Dendritic cell treated with granulocyte-macrophage colony-stimulating factor and Interleukin-4, amounts not matched to agents 40 ng/mL and 50 ng/mL, for 4 days (primary cell): ENCODE results near the gene EPOP.
A peak's percentile ranks its signal among the peaks of the same experiment; 100 is the strongest.

Experiments used
- H3K27ac Mint-ChIP-seq: one replicate; pipeline ENCODE4 v1.8.0; 2022; ENCODE audit warnings: mild to moderate bottlenecking, mixed read lengths
- H3K27me3 Mint-ChIP-seq: one replicate; pipeline ENCODE4 v1.8.0; 2022; ENCODE audit warnings: mild to moderate bottlenecking, mixed read lengths
- H3K36me3 Mint-ChIP-seq: one replicate; pipeline ENCODE4 v1.8.0; 2022; ENCODE audit warnings: low read depth, mixed read lengths
- H3K4me1 Mint-ChIP-seq: one replicate; pipeline ENCODE4 v1.8.0; 2022; ENCODE audit warnings: low read depth, mixed read lengths
- H3K4me3 Mint-ChIP-seq: one replicate; pipeline ENCODE4 v1.8.0; 2022; ENCODE audit warnings: mild to moderate bottlenecking, moderate library complexity, mixed read lengths
- H3K9me3 Mint-ChIP-seq: one replicate; pipeline ENCODE4 v1.8.0; 2022; ENCODE audit warnings: mixed read lengths
- intact Hi-C: fragments of 100-400 bp; cut with micrococcal nuclease; formaldehyde crosslinking; loops from one replicate; pipeline ENCODE4 v1.15.0; 2022

EPOP gene

GRCh38 chr17:38674749-38675615 is at the start of gene EPOP:
EPOP (minus strand) TSS chr17:38674957; CDS start chr17:38674495, 462 bp downstream.
- peaks cover 76% of the 10 kb centered on the region for H3K4me1 Mint-ChIP-seq
- peaks cover 12% of the 10 kb centered on the region for H3K36me3 Mint-ChIP-seq
- peaks cover 39% of the 10 kb centered on the region for H3K27me3 Mint-ChIP-seq
- intact Hi-C loops = loop anchor here (1.0 kb wide), 1 partner anchor 28 kb away; no protein-coding TSS in a partner anchor
- peak within 1 kb of the TSS; percentile 76 for H3K4me3 Mint-ChIP-seq
- H3K27ac Mint-ChIP-seq = peak within 1 kb of the TSS; percentile 68
- no peaks in the 10 kb centered on the region for H3K9me3 Mint-ChIP-seq

GRCh38 chr17:38721802-38722201 is 47.0 kb upstream of the EPOP start:
- Mint-ChIP-seq H3K27me3 (no peaks in the 10 kb centered on the region), H3K9me3 (no peaks in the 10 kb centered on the region), H3K4me3 (no peak overlapping the region), H3K36me3 (peaks cover 98% of the 10 kb centered on the region), H3K4me1 (peaks cover 46% of the 10 kb centered on the region), H3K27ac (no peak overlapping the region)
- intact Hi-C loops = no loop called here

- Mint-ChIP-seq H3K27ac (no peak overlapping the region), H3K4me1 (peaks cover 37% of the 10 kb centered on the region), H3K36me3 (peaks cover 98% of the 10 kb centered on the region), H3K9me3 (no peaks in the 10 kb centered on the region), H3K4me3 (no peak overlapping the region), H3K27me3 (no peaks in the 10 kb centered on the region)
- intact Hi-C loops = no loop called here
Observed at GRCh38 chr17:38720941-38721340, 46.2 kb upstream of the EPOP start.

GRCh38 chr17:38719943-38720641 is 45.3 kb upstream of the EPOP start:
- Mint-ChIP-seq H3K27ac (no peak overlapping the region), H3K27me3 (no peaks in the 10 kb centered on the region), H3K9me3 (no peaks in the 10 kb centered on the region), H3K36me3 (peaks cover 98% of the 10 kb centered on the region), H3K4me3 (no peak overlapping the region), H3K4me1 (peaks cover 35% of the 10 kb centered on the region)
- intact Hi-C loops = no loop called here

- Mint-ChIP-seq H3K4me1 (peaks cover 36% of the 10 kb centered on the region), H3K4me3 (no peak overlapping the region), H3K36me3 (peaks cover 98% of the 10 kb centered on the region), H3K27me3 (no peaks in the 10 kb centered on the region), H3K9me3 (no peaks in the 10 kb centered on the region), H3K27ac (no peak overlapping the region)
- intact Hi-C loops = no loop called here
Observed at GRCh38 chr17:38719289-38719942, 44.7 kb upstream of the EPOP start.

GRCh38 chr17:38717139-38717745 is 42.5 kb upstream of the EPOP start:
- Mint-ChIP-seq H3K36me3 (peaks cover 100% of the 10 kb centered on the region), H3K9me3 (no peaks in the 10 kb centered on the region), H3K27ac (no peak overlapping the region)

GRCh38 chr17:38716368-38717005 is 41.7 kb upstream of the EPOP start:
- no peak overlapping the region for H3K4me3 Mint-ChIP-seq
- H3K4me1 Mint-ChIP-seq = peaks cover 40% of the 10 kb centered on the region
- peaks cover 100% of the 10 kb centered on the region for H3K36me3 Mint-ChIP-seq
- intact Hi-C loops = no loop called here
- no peak overlapping the region for H3K27ac Mint-ChIP-seq
- no peaks in the 10 kb centered on the region for H3K9me3 Mint-ChIP-seq
- H3K27me3 Mint-ChIP-seq = no peaks in the 10 kb centered on the region

More at GRCh38 chr17:38717139-38717745, 42.5 kb upstream of the EPOP start:
- Mint-ChIP-seq H3K27me3 (no peaks in the 10 kb centered on the region), H3K4me1 (peaks cover 35% of the 10 kb centered on the region), H3K4me3 (no peak overlapping the region)
- intact Hi-C loops = no loop called here

GRCh38 chr17:38715216-38715943 is 40.6 kb upstream of the EPOP start:
- H3K4me1 Mint-ChIP-seq = peaks cover 46% of the 10 kb centered on the region
- H3K9me3 Mint-ChIP-seq = no peaks in the 10 kb centered on the region
- peaks cover 100% of the 10 kb centered on the region for H3K36me3 Mint-ChIP-seq
- no peak overlapping the region for H3K27ac Mint-ChIP-seq
- H3K27me3 Mint-ChIP-seq = no peaks in the 10 kb centered on the region
- intact Hi-C loops = no loop called here
- H3K4me3 Mint-ChIP-seq = no peak overlapping the region

GRCh38 chr17:38713456-38714075 is 38.8 kb upstream of the EPOP start:
- Mint-ChIP-seq H3K4me1 (peaks cover 60% of the 10 kb centered on the region), H3K9me3 (no peaks in the 10 kb centered on the region)

GRCh38 chr17:38712593-38712992 is 37.8 kb upstream of the EPOP start:
- Mint-ChIP-seq H3K27ac (no peak overlapping the region), H3K9me3 (no peaks in the 10 kb centered on the region), H3K4me1 (peaks cover 69% of the 10 kb centered on the region), H3K4me3 (no peak overlapping the region), H3K36me3 (peaks cover 100% of the 10 kb centered on the region), H3K27me3 (no peaks in the 10 kb centered on the region)
- intact Hi-C loops = no loop called here

More at GRCh38 chr17:38713456-38714075, 38.8 kb upstream of the EPOP start:
- no peak overlapping the region for H3K4me3 Mint-ChIP-seq
- no peak overlapping the region for H3K27ac Mint-ChIP-seq
- intact Hi-C loops = no loop called here
- H3K36me3 Mint-ChIP-seq = peaks cover 100% of the 10 kb centered on the region
- H3K27me3 Mint-ChIP-seq = no peaks in the 10 kb centered on the region

- Mint-ChIP-seq H3K9me3 (no peaks in the 10 kb centered on the region), H3K27me3 (no peaks in the 10 kb centered on the region), H3K4me3 (no peak overlapping the region), H3K4me1 (peaks cover 75% of the 10 kb centered on the region), H3K36me3 (peaks cover 100% of the 10 kb centered on the region), H3K27ac (no peak overlapping the region)
- intact Hi-C loops = no loop called here
Observed at GRCh38 chr17:38711792-38712571, 37.2 kb upstream of the EPOP start.

GRCh38 chr17:38710985-38711384 is 36.2 kb upstream of the EPOP start:
- Mint-ChIP-seq H3K9me3 (no peaks in the 10 kb centered on the region), H3K4me1 (peaks cover 85% of the 10 kb centered on the region), H3K27me3 (no peaks in the 10 kb centered on the region), H3K27ac (no peak overlapping the region), H3K36me3 (peaks cover 100% of the 10 kb centered on the region), H3K4me3 (no peak overlapping the region)
- intact Hi-C loops = no loop called here
